Panc1 (cell line): ENCODE results near the gene RHPN2.

Source experiments
- CTCF ChIP-seq: fragments of 450-650 bp; IDR thresholded peaks from 2 replicates; pipeline ENCODE4 v1.5.1; 2017; ENCODE audit warnings: mild to moderate bottlenecking
- POLR2AphosphoS5 ChIP-seq: IDR thresholded peaks from 2 replicates; pipeline ENCODE4 v1.6.1; 2012; ENCODE audit warnings: mild to moderate bottlenecking, low read depth, low read length, moderate library complexity
- TCF7L2 ChIP-seq: IDR thresholded peaks from 2 replicates; pipeline ENCODE4 v1.6.1; 2011; ENCODE audit warnings: mild to moderate bottlenecking, low read depth, low read length, inconsistent platforms

GRCh38 chr19:32977280-32977679 is 87.4 kb downstream of the RHPN2 start:
- TF ChIP-seq POLR2AphosphoS5 (peak; percentile 30; the same call in 1 of the 2 replicates), CTCF (no peak), TCF7L2 (no peak)
